GM19467 (cell line): ENCODE results near the gene RFNG.
A peak's percentile ranks its signal among the peaks of the same experiment; 100 is the strongest.

ENCODE experiments used
- ATAC-seq: cut with Tn5 transposase; IDR thresholded peaks from one replicate; pipeline ENCODE4 v1.9.1; 2021; ENCODE audit warnings: mild to moderate bottlenecking, moderate library complexity; ENCODE audit not compliant: unreplicated experiment

RFNG gene, protein sequence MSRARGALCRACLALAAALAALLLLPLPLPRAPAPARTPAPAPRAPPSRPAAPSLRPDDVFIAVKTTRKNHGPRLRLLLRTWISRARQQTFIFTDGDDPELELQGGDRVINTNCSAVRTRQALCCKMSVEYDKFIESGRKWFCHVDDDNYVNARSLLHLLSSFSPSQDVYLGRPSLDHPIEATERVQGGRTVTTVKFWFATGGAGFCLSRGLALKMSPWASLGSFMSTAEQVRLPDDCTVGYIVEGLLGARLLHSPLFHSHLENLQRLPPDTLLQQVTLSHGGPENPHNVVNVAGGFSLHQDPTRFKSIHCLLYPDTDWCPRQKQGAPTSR

DNA sequence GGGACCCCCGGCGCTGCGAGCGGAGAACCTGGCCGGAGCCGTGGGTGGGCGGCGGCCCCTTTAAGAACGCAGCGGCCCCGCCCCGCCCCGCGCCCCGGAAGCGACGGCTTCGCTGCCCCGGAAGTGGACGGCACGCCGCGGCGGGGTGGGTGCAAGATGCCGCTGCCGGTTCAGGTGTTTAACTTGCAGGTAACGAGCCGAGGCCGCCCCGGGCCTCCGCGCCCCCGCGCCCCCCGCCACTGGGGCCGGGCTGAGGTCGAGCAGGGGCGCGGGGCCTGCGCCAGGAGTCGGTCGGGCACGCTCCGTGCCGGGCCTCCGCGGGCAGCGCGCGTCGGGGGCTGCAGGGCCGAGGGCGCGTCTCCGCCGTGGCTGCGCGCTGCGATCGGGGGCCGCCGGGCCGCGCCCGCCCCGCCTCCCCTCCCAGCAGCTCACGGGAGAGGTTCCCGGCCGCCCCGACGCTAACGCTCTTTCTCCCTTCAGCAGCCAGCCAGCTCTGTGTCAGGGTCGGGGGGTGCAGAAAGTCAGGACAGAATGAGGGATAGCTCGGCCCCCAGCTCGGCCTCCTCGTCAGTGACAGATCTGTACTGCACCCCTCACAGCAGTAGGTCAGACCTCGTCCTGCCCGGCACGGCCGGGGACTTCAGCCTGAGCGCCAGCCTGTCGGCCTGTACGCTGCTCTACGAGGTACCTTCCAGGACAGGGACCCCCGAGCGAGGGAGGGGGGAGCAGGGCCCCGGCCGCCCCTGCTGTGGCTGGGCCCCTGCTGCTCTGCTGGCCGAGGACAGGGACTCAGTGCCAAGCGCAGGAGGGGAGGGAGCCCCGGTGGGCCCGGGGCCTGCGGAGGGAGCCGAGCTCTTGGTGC, at the start of gene RFNG, which contains the start of gene GPS1:
TSS of gene RFNG (minus strand) at position 36 of the 862 bp plus-strand sequence. CDS start 45 bp downstream, outside the sequence.
TSS of gene GPS1 (plus strand) at position 123 of the 862 bp plus-strand sequence. CDS start at position 157, 34 bp downstream.
- no peak for ATAC-seq

DNA sequence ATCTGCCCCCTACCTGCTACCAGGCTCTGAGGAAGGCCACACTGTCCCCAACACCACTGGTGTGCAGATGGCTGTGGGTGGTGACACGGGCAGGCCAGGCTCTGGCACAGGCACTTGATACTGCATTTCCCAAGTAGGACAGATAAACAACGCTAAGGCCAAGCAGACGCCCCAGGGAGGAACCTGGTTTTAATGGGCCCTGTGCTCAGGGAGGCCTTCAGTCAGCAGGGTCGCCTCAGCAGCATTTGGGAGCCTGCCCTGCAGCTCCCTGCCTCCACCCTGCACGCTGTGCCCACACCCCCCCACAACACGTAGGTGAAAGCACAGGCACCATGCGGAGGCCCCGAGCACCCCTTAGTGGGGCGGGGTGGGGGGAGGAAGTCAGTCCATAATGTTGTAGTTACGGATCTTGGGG, 49.7 kb upstream of the RFNG start:
- no peak for ATAC-seq

DNA sequence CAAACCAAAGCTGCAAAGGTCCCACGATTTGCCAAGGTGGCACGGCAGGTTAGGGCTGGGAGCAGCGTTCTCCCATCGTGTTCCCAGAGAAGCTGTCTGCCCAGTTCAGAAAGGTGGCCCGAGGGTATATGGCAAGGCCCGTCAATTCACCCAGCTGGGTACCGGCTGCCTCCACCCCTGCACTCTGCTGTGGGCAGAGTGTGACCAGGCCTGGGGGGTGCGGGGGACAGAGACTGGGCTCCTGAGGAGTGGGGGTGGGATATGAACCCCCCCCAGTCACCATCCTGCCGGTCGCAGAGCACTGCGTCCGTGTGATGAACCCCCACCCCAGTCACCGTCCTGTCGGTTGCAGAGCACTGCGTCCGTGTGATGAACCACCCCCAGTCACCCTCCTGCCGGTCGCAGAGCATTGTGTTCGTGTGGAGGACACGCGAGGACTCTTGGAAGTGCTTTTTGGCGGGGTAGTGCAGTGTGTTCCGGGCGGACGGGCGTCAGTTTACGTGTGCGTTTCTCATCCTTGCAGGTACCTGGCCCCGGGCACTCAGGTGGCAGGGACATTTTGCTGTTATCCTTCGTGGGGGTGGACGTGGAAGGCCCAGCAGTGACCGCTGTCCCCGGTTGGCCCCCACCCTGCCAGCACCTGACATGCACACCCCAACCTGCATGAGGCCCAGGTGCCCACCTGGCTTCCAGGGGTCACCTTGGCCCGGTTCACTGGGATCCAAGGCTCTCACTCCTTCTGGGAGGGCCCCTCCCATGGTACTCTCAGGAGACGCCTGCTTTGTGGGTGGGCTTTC, 49.1 kb upstream of the RFNG start:
- no peak for ATAC-seq

DNA sequence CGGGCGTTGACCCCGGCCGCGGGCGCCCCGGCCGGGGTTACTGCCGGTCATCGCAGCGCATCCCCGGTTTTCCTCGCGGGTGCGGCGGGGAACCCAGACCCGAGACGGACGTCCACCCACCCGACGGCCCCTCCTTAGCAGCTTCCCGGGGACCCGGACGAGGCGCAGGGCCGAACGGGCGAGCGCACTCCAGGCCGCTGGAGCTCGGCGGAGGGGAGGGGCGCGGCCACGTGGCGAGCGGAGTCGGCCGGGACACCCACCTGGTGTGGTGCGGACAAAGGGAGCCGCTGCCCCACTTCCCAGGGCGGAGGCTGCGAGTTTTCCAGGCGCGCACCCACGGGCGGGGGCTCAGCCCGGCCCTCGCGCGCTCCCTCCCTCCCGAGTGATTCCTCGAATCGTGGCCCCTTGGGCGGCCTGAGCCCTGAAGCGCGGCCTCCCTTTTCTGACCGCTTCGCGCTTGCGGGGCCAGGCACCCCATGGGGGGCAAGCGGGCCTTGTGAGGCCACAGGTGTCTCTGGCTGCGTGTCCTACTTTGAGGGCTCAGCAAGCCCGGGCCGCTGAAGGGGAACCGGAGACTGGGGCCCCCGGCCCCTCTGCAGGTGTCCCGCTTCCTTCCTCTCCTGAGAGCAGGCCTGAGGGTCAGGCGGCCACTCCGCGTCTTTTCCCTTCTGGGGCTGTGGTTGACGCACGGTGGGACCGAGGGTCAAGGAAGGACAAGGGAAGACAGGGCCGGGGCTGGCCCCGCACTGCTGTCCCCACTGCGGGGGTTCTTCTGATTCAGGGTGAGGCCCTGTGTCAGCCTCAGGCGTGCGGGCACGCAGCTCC, 47.5 kb upstream of the RFNG start:
- peak; percentile 8 for ATAC-seq

DNA sequence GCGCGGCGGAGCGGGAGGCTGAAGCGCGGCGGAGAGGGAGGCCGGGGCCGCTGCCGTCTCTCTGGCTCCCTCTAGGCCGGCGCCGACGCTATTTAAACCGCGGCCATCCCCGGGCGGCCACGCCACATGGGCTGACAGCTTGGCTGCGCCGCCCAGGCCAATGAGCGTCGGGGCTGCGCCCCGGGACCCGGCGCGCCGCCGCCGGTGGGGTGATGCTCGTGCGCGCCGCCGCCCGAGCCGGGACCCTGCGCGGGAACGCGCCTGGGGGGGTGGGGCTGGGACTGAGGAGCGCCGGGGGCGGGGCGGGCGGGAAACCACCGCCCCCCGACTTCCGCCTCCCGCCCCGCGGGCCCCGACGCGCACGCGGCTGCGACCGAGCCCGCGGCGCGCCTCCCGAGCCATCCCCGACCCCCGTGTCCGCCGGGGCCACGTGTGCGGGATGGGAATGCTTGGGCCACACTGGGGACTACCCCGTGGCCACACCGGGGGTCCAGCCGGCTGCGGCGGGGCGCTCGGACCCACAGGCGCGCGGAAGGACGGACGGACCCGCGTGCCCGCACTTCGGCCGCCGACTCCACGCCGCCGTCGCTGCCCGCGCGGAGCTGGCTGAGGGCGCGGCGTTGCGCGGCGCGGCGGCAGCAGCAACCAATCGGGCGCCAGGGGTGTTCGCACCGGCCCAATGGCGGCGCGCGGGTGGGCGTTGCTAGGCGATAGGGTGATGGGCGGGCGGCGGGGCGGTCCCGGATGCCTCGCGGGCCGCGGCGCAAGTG, 46.7 kb upstream of the RFNG start, which contains the start of gene FASN:
TSS of gene FASN (minus strand) at position 68 of the 770 bp plus-strand sequence. CDS start 1,791 bp downstream, outside the sequence.
- ATAC-seq, result peak; percentile 60

DNA sequence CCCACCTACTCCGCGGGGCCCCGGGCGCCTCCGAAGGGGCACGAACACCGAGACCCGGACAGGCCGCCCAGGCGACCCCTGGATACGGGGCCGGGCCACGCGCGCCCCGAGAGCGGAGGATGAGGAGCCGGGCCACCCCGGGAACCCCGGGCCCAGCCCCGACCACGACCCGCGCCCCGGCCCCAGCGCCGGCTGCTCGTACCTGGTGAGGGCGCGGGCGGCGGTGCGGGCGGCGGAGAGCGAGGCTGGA, 46.2 kb upstream of the RFNG start:
- peak; percentile 6 for ATAC-seq

DNA sequence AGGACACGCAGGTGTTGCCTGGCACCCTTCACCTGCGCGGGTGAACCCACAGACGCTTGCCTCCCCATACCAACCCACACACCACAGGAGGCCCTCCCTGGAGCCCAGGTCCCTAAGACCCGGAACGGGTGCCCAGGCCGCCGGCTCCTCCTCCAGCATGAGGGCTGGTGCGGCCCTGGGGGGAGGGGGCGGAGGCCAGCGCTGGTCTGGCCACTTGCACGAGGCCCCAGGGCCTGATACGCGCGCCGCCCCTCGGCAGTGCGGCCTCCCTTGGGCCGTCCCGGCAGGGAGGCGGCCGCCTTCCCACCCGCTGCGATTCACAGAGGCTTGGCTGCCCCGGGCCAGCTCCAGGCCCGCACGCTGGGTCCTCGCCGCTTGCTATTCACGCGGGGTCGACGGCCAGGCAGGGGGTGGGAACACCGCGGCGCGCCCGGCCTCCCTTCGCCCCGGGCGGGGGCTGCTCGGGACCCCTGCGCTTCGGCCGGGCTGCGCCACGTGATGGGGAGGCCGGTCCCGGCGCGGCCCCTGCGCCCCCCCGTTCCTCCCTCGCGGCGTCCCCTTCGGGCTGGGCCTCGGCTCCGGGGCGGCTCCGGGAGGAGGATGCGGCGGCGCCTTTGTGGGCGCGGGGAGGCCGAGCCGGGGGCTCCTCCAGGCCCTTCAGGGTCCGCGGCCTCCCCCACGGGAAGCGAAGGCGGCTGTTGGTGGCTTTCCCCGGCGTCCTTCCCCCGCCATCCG, 45.7 kb upstream of the RFNG start:
- ATAC-seq, result no peak

DNA sequence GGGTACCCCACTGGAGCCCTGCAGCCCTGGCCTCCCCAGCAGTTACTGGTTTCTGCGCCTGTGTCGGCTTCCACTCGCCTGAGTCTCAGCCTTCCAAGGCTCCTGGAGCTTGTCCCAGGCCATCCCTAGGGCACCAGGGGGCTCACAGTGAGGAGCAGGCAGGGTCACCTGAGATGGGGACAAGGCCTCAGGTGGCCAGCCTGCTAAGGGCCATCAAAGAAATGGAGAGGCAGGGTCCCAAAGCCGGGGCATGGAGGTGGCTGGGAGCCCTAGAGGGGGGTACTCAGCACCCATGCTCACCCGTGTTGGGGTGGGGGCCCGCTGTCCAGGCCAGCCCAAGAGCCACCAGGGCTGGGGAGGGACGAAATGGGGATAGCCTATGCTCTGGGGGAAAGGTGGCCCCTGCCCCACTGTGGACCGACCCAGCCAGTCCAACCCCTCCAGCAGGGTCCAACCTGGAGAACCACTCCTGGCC, 45.1 kb upstream of the RFNG start:
- ATAC-seq, result no peak

DNA sequence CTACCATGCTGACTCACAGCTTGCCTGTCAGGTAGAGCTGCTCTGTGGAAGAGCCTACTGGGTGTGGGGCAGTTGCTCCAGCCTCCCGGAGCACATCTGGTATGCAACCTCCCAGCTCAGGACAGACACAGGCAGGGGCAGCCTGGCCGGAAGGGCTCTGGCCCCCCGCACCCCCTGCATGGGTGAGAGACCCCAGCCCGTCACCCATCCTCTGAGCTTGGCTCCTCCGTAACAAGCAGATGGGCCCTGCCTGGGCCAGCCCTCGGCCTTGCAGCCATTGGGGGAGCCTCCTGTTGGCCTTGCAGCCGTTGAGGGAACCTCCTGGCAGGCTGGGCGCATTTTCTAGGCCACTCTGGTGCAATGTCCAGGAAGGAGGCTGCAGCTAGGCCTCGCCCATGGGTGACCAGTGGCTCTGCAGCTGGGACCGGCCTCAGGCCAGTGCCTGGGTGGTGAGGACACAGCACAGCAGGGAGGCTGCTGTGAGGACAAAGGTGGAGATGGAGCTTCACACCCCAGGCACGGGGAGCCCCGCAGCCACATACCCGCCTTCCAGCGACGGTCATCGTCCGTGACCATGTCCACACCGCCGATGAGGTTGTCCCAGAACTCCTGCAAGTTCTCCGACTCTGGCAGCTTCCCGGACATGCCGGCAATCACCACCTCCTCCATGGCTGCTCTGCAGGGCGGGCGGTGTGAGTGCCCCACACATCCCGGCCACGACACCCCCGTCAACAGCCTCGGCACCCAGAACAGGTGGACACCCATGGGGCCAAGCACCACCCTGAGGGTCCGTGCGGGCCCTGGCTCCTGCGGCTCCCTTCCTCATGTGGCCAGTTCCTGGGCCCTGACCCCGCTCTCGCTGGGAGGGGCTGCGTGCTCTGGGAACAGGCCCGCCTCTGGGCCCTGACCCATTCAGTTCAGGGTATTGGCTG, 44.4 kb upstream of the RFNG start:
- no peak for ATAC-seq

DNA sequence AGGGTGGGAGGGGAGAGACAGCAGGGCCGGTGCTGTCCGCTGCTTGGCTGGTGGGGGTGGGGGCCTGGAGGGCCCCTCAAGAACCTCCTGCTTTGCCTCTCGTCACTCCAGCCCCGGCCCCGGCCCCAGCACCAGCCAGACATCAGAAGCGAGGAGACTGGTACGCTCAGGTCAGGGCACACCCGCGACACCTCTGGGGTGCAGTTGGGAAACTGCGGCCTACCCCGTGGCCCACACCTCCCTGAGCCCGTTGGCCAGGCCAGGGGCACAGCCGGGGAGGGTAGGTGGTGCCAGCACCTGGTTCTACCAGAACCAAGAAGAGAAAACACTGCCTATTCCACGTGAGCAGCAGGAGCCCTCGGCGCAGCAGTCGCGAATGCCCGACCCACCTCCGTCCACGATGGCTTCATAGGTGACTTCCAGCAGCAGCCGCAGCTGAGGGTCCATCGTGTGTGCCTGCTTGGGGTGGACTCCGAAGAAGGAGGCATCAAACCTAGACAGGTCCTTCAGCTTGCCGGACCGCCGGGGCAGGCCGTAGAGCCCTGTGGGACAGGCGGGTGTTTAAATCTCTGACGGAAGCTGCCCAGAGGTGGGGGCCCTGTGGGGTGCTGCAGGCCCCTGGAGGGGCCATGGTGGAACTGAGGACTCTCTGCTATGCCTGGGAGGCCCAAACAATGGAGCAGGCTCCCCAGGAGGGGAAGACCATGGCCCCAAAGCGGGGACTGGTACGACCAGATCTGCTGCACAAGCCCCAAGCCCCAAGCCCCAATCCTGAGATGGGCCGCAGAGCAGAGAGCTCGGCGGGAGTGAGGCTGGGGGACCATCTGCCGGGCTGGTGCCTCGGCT, 43.5 kb upstream of the RFNG start:
- no peak for ATAC-seq

DNA sequence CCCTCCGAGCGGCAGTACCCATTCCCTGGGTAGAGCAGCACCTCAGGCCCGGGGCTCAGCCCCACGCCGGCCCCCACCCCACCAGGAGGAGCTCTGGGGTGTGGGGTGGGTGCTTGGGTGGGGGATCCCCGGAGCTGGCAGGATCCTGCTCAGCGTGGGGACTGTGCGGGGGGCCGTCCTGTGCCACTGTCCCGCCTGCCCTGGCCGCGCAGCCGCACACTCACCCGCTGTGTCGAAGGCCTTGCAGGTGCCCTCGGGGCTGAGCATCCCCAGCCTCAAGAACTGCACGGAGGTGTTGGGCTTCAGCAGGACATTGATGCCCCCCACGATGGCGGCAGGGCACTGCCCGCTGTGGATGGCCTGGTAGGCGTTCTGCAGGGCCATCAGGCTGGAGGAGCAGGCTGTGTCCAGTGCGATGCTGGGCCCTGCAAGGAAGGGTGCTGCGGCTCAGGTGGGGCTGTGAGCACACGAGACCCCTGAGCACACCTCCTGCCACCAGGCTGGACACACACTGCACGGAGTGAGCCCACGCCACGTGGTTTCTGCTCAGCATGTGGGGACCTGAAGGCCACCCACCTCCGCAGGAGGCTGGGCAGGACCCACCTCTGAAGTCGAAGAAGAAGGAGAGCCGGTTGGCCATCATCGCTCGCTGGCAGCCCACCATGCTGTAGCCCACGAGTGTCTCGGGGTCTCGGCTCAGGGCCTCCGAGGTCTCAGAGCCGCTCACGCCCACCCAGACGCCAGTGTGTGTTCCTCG, 41.6 kb upstream of the RFNG start:
- no peak for ATAC-seq

DNA sequence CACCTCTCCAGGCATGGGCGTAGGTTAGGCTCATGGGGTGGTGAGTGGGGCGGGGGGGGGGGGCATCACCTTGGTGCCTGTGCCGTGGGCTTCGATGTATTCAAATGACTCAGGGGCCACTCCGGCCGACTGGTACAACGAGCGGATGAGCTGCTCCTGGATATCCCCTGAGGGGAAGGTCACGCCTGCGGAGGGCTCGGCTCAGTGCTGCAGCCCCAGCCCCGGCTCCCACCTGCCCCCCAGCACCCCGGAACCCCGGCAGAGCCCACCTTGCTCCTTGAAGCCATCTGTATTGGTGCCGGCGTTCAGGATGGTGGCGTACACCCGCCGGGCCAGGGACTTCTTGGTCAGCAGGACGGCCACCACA, 41.0 kb upstream of the RFNG start:
- no peak for ATAC-seq

DNA sequence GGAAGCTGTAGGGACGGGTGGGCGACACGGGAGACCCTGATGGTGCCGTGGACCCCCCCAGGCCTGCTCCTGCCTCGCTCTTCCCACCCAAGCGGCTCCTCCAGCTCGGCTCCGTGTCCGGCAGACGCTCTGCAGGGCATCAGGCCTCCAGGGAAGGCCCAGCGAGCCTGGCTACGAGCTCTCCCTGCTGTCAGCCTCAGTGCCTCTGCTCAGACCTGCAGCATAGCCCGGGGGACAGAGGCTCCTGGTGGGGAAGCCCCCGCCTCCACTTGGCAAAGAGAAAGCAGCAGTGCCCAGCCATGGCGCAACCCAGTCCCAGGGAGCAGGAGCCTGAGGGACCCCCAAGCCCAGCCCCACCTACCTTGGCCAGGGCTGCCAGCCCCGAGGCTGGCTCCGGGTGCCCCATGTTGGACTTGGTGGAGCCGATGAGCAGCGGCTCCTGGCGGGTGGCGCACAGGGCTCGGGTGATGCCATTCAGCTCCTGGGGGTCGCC, 40.5 kb upstream of the RFNG start:
- ATAC-seq, result no peak

DNA sequence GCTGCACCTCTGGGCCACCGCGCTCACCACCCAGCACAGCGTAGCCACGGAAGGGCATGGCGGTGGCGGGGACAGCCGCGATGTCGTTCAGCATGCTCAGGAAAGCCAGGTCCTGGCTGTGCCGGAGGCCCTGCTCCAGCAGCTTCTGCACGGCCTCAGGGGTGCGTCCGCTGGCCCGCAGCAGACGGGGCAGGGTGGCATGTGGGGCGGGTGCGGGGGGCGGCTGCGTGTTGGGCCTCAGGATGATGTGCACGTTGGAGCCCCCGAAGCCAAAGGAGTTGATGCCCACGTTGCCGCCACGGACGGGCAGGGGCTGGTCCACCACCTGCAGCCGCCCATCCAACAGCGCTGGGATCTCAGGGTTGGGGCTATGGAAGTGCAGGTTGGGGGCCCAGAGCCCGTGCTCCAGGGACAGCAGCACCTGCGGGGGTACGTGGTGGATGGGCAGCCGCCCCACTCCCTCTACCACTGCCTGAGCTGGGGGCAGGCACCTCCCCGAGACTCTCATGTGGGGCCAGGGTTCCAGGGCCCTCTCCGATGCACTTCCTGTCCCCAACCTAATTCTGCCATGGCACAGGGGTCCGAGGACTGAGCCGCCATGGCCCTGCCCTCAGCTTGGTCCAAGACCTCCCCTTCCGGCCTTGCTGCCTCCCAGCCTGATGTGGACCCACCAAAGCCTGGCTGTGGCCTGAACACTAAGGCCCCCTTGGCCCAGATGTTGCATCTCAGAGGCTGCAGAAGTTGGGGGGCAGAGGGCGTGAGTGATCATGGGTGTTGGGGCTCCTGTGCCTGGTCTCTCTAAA, 39.9 kb upstream of the RFNG start:
- no peak for ATAC-seq

DNA sequence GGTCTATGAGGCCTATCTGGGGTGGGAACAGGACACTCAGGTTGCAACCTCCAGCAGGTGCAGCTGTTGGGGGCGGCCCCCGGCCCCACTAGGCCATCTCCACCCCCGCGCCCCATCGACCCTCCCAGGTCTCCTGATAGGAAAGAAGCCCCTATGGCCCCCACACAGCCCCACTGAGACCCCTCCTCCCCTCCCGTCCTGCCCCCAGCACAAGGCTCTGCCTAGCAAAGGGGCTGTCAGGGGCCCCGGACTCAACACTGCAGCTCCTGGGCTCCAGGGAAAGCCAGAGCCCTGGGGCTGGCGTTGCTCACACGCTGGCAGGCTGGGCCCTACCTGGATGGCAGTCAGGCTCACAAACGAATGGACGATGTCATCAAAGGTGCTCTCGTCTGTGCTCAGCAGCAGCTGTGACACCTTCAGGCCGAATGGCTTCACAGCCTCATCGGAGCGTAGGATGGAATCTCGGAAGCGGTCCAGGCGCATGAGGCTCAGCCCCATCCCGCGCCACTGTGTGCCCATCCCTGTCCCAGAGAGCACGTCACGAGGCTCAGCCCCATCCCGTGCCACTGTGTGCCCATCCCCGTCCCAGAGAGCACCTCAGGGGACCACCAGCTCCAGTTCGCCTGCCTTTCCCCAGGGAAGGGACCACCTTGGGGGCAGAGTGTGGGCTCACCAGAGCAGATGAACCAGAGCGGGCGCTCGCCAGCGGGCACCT, 39.1 kb upstream of the RFNG start:
- no peak for ATAC-seq
